ENCODE measurements around the gene ADIPOR2.
"Not testable (repeated sequence)": the region's sequence is repeated elsewhere in the genome, so short reads cannot be mapped to it uniquely, and the experiment has no call there.

The ADIPOR2 gene

GRCh38 chr12:1812650-1813302 is 121.9 kb downstream of the ADIPOR2 start:
- DNase-seq (ENCODE audit: low read depth), result no peak

GRCh38 chr12:1814266-1814665 is 123.4 kb downstream of the ADIPOR2 start:
- DNase-seq (ENCODE audit: low read depth), result no peak

- DNase-seq (ENCODE audit: low read depth), result no peak
Measured at GRCh38 chr12:1815108-1815507, 124.2 kb downstream of the ADIPOR2 start.

GRCh38 chr12:1815814-1816729 is 125.2 kb downstream of the ADIPOR2 start:
- DNase-seq (ENCODE audit: low read depth), result no peak

- DNase-seq (ENCODE audit: low read depth), result no peak
Measured at GRCh38 chr12:1816730-1817348, 126.0 kb downstream of the ADIPOR2 start.

GRCh38 chr12:1817928-1818327 is 127.1 kb downstream of the ADIPOR2 start:
- DNase-seq (ENCODE audit: low read depth), result not testable (repeated sequence)

- no peak for DNase-seq (ENCODE audit: low read depth)
Measured at GRCh38 chr12:1819050-1819449, 128.2 kb downstream of the ADIPOR2 start.

- no peak for DNase-seq (ENCODE audit: low read depth)
Measured at GRCh38 chr12:1819571-1819970, 128.7 kb downstream of the ADIPOR2 start.

GRCh38 chr12:1820191-1820895 is 129.5 kb downstream of the ADIPOR2 start, which contains the start of gene LRTM2:
TSS of gene LRTM2 (plus strand) at chr12:1820565. CDS start at chr12:1828149, 7,584 bp downstream.
- no peak for DNase-seq (ENCODE audit: low read depth)

- no peak for DNase-seq (ENCODE audit: low read depth)
Measured at GRCh38 chr12:1820896-1821291, 130.0 kb downstream of the ADIPOR2 start.

GRCh38 chr12:1821805-1822204 is 130.9 kb downstream of the ADIPOR2 start:
- DNase-seq (ENCODE audit: low read depth), result no peak

- DNase-seq (ENCODE audit: low read depth), result no peak
Measured at GRCh38 chr12:1822699-1823098, 131.8 kb downstream of the ADIPOR2 start.

GRCh38 chr12:1823237-1823636 is 132.4 kb downstream of the ADIPOR2 start:
- no peak for DNase-seq (ENCODE audit: low read depth)

- no peak for DNase-seq (ENCODE audit: low read depth)
Measured at GRCh38 chr12:1825382-1826102, 134.7 kb downstream of the ADIPOR2 start.

- DNase-seq (ENCODE audit: low read depth), result no peak
Measured at GRCh38 chr12:1826401-1826800, 135.5 kb downstream of the ADIPOR2 start.

- no peak for DNase-seq (ENCODE audit: low read depth)
Measured at GRCh38 chr12:1826867-1827705, 136.2 kb downstream of the ADIPOR2 start.

- no peak for DNase-seq (ENCODE audit: low read depth)
Measured at GRCh38 chr12:1827826-1828805, 137.2 kb downstream of the ADIPOR2 start.

GRCh38 chr12:1828856-1829255 is 138.0 kb downstream of the ADIPOR2 start:
- DNase-seq (ENCODE audit: low read depth), result no peak

GRCh38 chr12:1829306-1829900 is 138.5 kb downstream of the ADIPOR2 start:
- no peak for DNase-seq (ENCODE audit: low read depth)

All from stimulated activated CD8-positive, alpha-beta memory T cell treated with anti-CD3 and anti-CD28 coated beads, Interleukin-15, amount 100 ng/mL, for 1 hour (primary cell).